ENCODE measurements around the gene NOL7. TPM values are rescaled to one million over a fixed set of nuclear protein-coding genes. Genes with fewer than 3 reads are reported as not detected.
A peak's percentile ranks its signal among the peaks of the same experiment; 100 is the strongest.

Gene NOL7
- total RNA-seq (2016; rRNA removed; fragmentation: Illumina TruSeq; extraction: Trizol) (186 and 215 TPM in 2 replicates), polyA plus RNA-seq (2011; rRNA removed) (30.1 and 37.8 TPM in 2 replicates), polyA minus RNA-seq (2011; rRNA and poly(A)+ RNA removed; ENCODE audit: low replicate concordance) (4.3 and 4.6 TPM in 2 replicates), Bru-seq, nascent RNA (percentile 98 among the genes with signal in this experiment), BruChase-seq, experiment 1, labeled RNA remaining after a 6-hour chase (percentile 95 among the genes with signal in this experiment), BruChase-seq, experiment 2, labeled RNA remaining after a 2-hour chase (percentile 92 among the genes with signal in this experiment)
- total RNA-seq (2016; cell fraction: cytosol; rRNA removed; fragmentation: Illumina TruSeq; extraction: Trizol; ENCODE audit: low read depth), result 27.0 and 31.6 TPM in 2 replicates
- total RNA-seq (2016; cell fraction: insoluble cytoplasmic fraction; rRNA removed; fragmentation: Illumina TruSeq; extraction: Trizol), result 183 and 212 TPM in 2 replicates
- total RNA-seq (2016; cell fraction: membrane; rRNA removed; fragmentation: Illumina TruSeq; extraction: Trizol), result 65.5 and 72.1 TPM in 2 replicates
- 69.4 and 79.5 TPM in 2 replicates for total RNA-seq (2016; cell fraction: nucleus; rRNA removed; fragmentation: Illumina TruSeq; extraction: Trizol)
- 47.4 and 53.1 TPM in 2 replicates for polyA plus RNA-seq (2011; cell fraction: cytosol; rRNA removed)
- polyA plus RNA-seq (2011; cell fraction: nucleus; rRNA removed), result 23.4 and 23.5 TPM in 2 replicates
- polyA plus RNA-seq (2012), result 60.3 and 94.1 TPM in 2 replicates
- polyA plus RNA-seq (2016; cell fraction: cytosol; fragmentation: Illumina TruSeq; extraction: Trizol; ENCODE audit: low read depth), result 30.5 and 34.4 TPM in 2 replicates
- polyA plus RNA-seq (2016; cell fraction: insoluble cytoplasmic fraction; fragmentation: Illumina TruSeq; extraction: Trizol; ENCODE audit: low read depth), result 240 and 243 TPM in 2 replicates
- 60.8 and 65.8 TPM in 2 replicates for polyA plus RNA-seq (2016; cell fraction: membrane; fragmentation: Illumina TruSeq; extraction: Trizol; ENCODE audit: low read depth)
- polyA plus RNA-seq (2016; cell fraction: nucleus; fragmentation: Illumina TruSeq; extraction: Trizol; ENCODE audit: insufficient read depth, low read depth), result 136 and 138 TPM in 2 replicates
- polyA minus RNA-seq (2011; cell fraction: cytosol; rRNA and poly(A)+ RNA removed), result 13.1 and 18.6 TPM in 2 replicates
- 26.5 and 26.9 TPM in 2 replicates for polyA minus RNA-seq (2011; cell fraction: nucleus; rRNA and poly(A)+ RNA removed)
- long read RNA-seq, experiment 1, transcript NOL7-201 (4 exons, 646 nt), result minor isoform, 18 of 369 reads
- long read RNA-seq, experiment 1, transcript NOL7-202 (8 exons, 1,184 nt), result major isoform, 245 of 369 reads
- long read RNA-seq, experiment 1, partial matches to known transcripts, result 97 of 369 reads
- long read RNA-seq, experiment 1, other reads (novel, unspliced or antisense), result 9 of 369 reads
- long read RNA-seq, experiment 2, transcript NOL7-202 (8 exons, 1,184 nt), result major isoform, 322 of 391 reads
- long read RNA-seq, experiment 2, partial matches to known transcripts, result 18 of 391 reads
- long read RNA-seq, experiment 2, other reads (novel, unspliced or antisense), result 51 of 391 reads

DNA sequence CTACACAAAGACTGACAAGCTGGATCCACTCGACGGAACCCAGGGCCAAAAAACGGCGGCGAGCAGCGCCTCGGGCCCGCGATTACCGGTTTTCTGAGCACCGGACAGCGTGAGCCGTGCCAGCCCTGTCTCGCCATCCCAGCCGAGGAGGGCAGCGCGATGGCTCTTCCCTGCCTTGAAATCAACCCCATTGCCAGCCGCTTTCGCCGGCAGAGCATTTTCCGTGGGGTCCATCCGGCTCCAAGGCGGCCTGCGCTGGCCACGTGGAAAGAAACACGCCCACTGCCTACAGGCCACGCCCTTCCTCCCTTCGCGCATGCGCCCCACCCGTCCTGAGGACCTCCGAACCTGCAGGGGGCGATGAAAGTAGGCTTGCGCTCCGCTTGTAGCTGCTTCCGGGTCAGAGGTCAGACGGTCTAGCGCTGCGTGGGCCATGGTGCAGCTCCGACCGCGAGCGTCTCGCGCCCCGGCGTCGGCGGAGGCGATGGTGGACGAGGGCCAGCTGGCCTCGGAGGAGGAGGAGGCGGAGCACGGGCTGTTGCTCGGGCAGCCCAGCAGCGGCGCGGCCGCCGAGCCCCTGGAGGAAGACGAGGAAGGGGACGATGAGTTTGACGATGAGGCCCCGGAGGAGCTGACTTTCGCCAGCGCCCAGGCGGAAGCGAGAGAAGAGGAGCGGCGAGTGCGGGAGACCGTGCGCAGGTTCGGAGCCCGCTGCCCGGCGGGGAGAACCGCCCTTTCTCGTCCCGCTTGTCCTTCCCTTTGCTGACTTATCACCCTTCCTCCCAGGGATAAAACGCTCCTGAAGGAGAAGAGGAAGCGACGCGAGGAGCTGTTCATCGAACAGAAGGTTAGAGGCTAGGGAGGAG is at the start of gene NOL7:
Gene NOL7 (plus strand): TSS at position 410 of the 866 bp plus-strand sequence. CDS start 24 bp downstream, at position 434.
- intact Hi-C loops (cut with micrococcal nuclease; ENCODE audit: unreplicated experiment), result loop anchor here (1.0 to 5.0 kb wide), 6 partner anchors 10 to 278 kb away; partner anchors contain the start of genes GFOD1 and RANBP9
- peak; percentile 97 for DNase-seq (ENCODE audit: low spot score)
- H3K79me2 ChIP-seq (ENCODE audit: insufficient read depth, low read length), result peaks cover 43% of the 10 kb centered on the region
- TF ChIP-seq ZNF841 (CRISPR knock-in tag; IDR thresholded peaks at IDR 0.05; ENCODE audit: borderline replicate concordance) (no peak; the same call in 1 of the 2 replicates), TAF15 (IDR thresholded peaks at IDR 0.05; ENCODE audit: low read depth, low read length, poor library complexity, severe bottlenecking) (no peak), ZNF577 (CRISPR knock-in tag; IDR thresholded peaks at IDR 0.05; ENCODE audit: borderline replicate concordance, low read depth) (peak; percentile 86; the same call in 1 of the 2 replicates), ZNF678 (CRISPR knock-in tag; IDR thresholded peaks at IDR 0.05) (peak; percentile 90; the same call in 1 of the 2 replicates), ZNF337 (CRISPR knock-in tag; IDR thresholded peaks at IDR 0.05; ENCODE audit: borderline replicate concordance, low read depth) (peak; percentile 69; the same call in 1 of the 2 replicates), TCF12 (IDR thresholded peaks at IDR 0.05) (no peak), TCF12 (CRISPR knock-in tag; IDR thresholded peaks at IDR 0.05) (no peak), ZNF691 (CRISPR knock-in tag; IDR thresholded peaks at IDR 0.05; ENCODE audit: borderline replicate concordance, low read depth) (peak; percentile 98; the same call in 1 of the 2 replicates), ZNF770 (CRISPR knock-in tag; IDR thresholded peaks at IDR 0.05) (peak; percentile 70)

More for the DNA sequence above, at the start of gene NOL7:
- no TSS peak for BruUV-seq (replicated peaks)
- ChIA-PET CTCF (ENCODE audit: low intra/inter-chr PET ratio, low total read pairs) (interaction anchor here (1.2 kb wide), 1 partner anchor 10 kb away, joined by 6 read pairs; no protein-coding TSS in a partner anchor), POLR2A (interaction anchor here (0.6 to 5.3 kb wide), 28 partner anchors 9 to 1630 kb away, joined by 3 to 175 read pairs (median 5); partner anchors contain the start of genes GFOD1, MCUR1, RANBP9 and SIRT5)
- Histone ChIP-seq H3K4me1 (ENCODE audit: insufficient read depth, low read length) (peaks cover 35% of the 10 kb centered on the region), H4K20me1 (ENCODE audit: insufficient read depth, low read length) (peaks cover 17% of the 10 kb centered on the region), H3K27ac (ENCODE audit: extremely low read length, insufficient read depth, low read length) (peak within 1 kb of the TSS; percentile 91), H3K27me3 (ENCODE audit: control insufficient read depth in 1 of 2, insufficient read depth in 2 of 2, low read length in 2 of 2) (no peaks in the 10 kb centered on the region; a peak in 1 of 5 replicates), H3K9me3 (ENCODE audit: low read length) (no peaks in the 10 kb centered on the region), H3K9ac (ENCODE audit: insufficient read depth, low read depth, low read length) (peak within 1 kb of the TSS; percentile 97), H2AFZ (ENCODE audit: low read length) (no peak within 1 kb of the TSS), H3K4me3 (replicated peaks in 1 of 3; ENCODE audit: insufficient read depth in 1 of 3, low read depth in 2 of 3, low read length in 3 of 3) (peak within 1 kb of the TSS; percentile 89 to 97 (median 93)), H3K4me2 (ENCODE audit: low read depth, low read length) (peak within 1 kb of the TSS; percentile 91), H3K36me3 (replicated peaks in 1 of 2; ENCODE audit: control insufficient read depth in 1 of 2, insufficient read depth in 2 of 2, low read length in 2 of 2) (peaks cover 8 to 34% of the 10 kb centered on the region in 2 experiments; a peak in 3 of 5 replicates)
- 1% methylated on average over 34 of the region's 85 CpGs for WGBS (ENCODE audit: low lambda C conversion rate)
- in situ Hi-C loops (cut with HindIII; ENCODE audit: extremely low pct_ligation_motif_present, low pct_unique_long_range_greater_than_20kb), result loop anchor here (5.0 kb wide), 2 partner anchors 38 to 92 kb away; no protein-coding TSS in a partner anchor
- FAIRE-seq, result peak; percentile 78
- peak; percentile 92 for ATAC-seq
